SIG-M5 treated with dmso at 0.1 percent for 504 hours (cell line): ENCODE measurements around the gene RHCG.
A peak's percentile ranks its signal among the peaks of the same experiment; 100 is the strongest.

Experiments used
- DNase-seq: peaks from one replicate; lab custom pipeline; 2025; ENCODE audit not compliant: unreplicated experiment; lab: John Stamatoyannopoulos, UW

RHCG gene

GRCh38 chr15:89496155-89497098 lies at the start of gene RHCG:
Gene RHCG, minus strand, starts transcription at chr15:89496583. Its CDS starts 39 bp downstream, at chr15:89496544.
- DNase-seq, result peak; percentile 55

GRCh38 chr15:89543389-89543788 lies 47.0 kb upstream of the RHCG start:
- DNase-seq, result no peak

- DNase-seq, result no peak
Measured at GRCh38 chr15:89542369-89542768, 46.0 kb upstream of the RHCG start.

GRCh38 chr15:89539027-89539426 lies 42.6 kb upstream of the RHCG start:
- DNase-seq, result no peak

- no peak for DNase-seq
Measured at GRCh38 chr15:89533861-89534544, 37.6 kb upstream of the RHCG start.

- DNase-seq, result no peak
Measured at GRCh38 chr15:89531796-89532537, 35.6 kb upstream of the RHCG start.

GRCh38 chr15:89530976-89531375 lies 34.6 kb upstream of the RHCG start:
- DNase-seq, result no peak

- no peak for DNase-seq
Measured at GRCh38 chr15:89528757-89529352, 32.5 kb upstream of the RHCG start.

GRCh38 chr15:89526601-89527441 lies 30.4 kb upstream of the RHCG start:
- DNase-seq, result no peak

- no peak for DNase-seq
Measured at GRCh38 chr15:89526181-89526580, 29.8 kb upstream of the RHCG start.

GRCh38 chr15:89524184-89524583 lies 27.8 kb upstream of the RHCG start:
- no peak for DNase-seq

- no peak for DNase-seq
Measured at GRCh38 chr15:89523101-89523500, 26.7 kb upstream of the RHCG start.

GRCh38 chr15:89521605-89522004 lies 25.2 kb upstream of the RHCG start:
- DNase-seq, result no peak

- no peak for DNase-seq
Measured at GRCh38 chr15:89515477-89515876, 19.1 kb upstream of the RHCG start.

GRCh38 chr15:89514596-89515406 lies 18.4 kb upstream of the RHCG start:
- peak; percentile 36 for DNase-seq

GRCh38 chr15:89514186-89514585 lies 17.8 kb upstream of the RHCG start:
- DNase-seq, result no peak

- DNase-seq, result no peak
Measured at GRCh38 chr15:89513284-89513683, 16.9 kb upstream of the RHCG start.

GRCh38 chr15:89512631-89513030 lies 16.2 kb upstream of the RHCG start:
- no peak for DNase-seq

- DNase-seq, result no peak
Measured at GRCh38 chr15:89506026-89506686, 9.8 kb upstream of the RHCG start.
